Stimulated activated naive B cell treated with anti-CD40 and anti-IgM and Interleukin-4, amounts not matched to agents 10 μg/mL and 1 μg/mL and 100 μg/mL, for 72 hours (primary cell): ENCODE results near the gene SLX1A.
"Not testable (repeated sequence)": the region's sequence is repeated elsewhere in the genome, so short reads cannot be mapped to it uniquely, and the experiment has no call there.

Experiments
- ATAC-seq, 2 donors: fragments of 150-1000 bp; cut with Tn5 transposase; replicated peaks; 2 replicates each; pipeline ENCODE4 v1.10.0; 2021; ENCODE audit warnings: moderate library complexity in 1 of 2
- DNase-seq: peaks from one replicate; pipeline ENCODE4 v3.0.0; 2021
- H3K27ac Mint-ChIP-seq: one replicate; pipeline ENCODE4 v1.8.0; 2022; ENCODE audit warnings: mild to moderate bottlenecking, mixed read lengths
- H3K27me3 Mint-ChIP-seq, 2 donors: one replicate each; pipeline ENCODE4 v1.8.0; 2022; ENCODE audit warnings: mixed read lengths in 2 of 2
- H3K36me3 Mint-ChIP-seq, 2 donors: one replicate each; pipeline ENCODE4 v1.8.0; 2022; ENCODE audit warnings: mixed read lengths in 2 of 2, mild to moderate bottlenecking in 1 of 2
- H3K4me1 Mint-ChIP-seq, 2 donors: one replicate each; pipeline ENCODE4 v1.8.0; 2022; ENCODE audit warnings: mixed read lengths in 2 of 2, mild to moderate bottlenecking in 1 of 2
- H3K4me3 Mint-ChIP-seq, 2 donors: one replicate each; pipeline ENCODE4 v1.8.0; 2022; ENCODE audit warnings: mild to moderate bottlenecking in 2 of 2, mixed read lengths in 2 of 2, moderate library complexity in 1 of 2
- H3K9me3 Mint-ChIP-seq, 2 donors: one replicate each; pipeline ENCODE4 v1.8.0; 2022; ENCODE audit warnings: mixed read lengths in 2 of 2, mild to moderate bottlenecking in 1 of 2

Gene SLX1A

DNA sequence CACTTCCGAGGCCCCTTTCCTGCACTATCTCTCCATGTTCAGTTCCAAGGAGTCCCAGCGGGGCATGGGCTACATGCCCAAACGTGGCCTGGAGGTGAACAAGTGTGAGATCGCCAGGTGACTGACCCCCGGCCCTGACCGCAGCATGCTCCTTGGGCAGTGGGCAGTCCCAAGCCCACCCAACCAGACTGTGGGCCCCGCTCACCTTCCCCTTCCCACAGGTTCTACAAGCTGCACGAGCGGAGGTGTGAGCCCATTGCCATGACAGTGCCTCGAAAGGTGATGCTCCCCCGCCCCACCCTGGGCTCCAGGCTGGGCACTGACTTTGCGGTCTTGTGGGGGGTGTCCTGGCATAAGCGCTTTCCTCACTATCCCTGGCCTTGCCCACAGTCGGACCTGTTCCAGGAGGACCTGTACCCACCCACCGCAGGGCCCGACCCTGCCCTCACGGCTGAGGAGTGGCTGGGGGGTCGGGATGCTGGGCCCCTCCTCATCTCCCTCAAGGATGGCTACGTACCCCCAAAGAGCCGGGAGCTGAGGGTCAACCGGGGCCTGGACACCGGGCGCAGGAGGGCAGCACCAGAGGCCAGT is 5.6 kb upstream of the SLX1A start:
- peak overlapping the region; percentile 59 for H3K27ac Mint-ChIP-seq
- peaks cover 42 to 47% of the 10 kb centered on the region in 2 donors for H3K36me3 Mint-ChIP-seq
- no peak for ATAC-seq
- H3K9me3 Mint-ChIP-seq, result no peaks in the 10 kb centered on the region
- H3K27me3 Mint-ChIP-seq, result no peaks in the 10 kb centered on the region
- peak overlapping the region; percentile 35 to 39 for H3K4me3 Mint-ChIP-seq
- no peak for DNase-seq
- peaks cover 24 to 34% of the 10 kb centered on the region in 2 donors for H3K4me1 Mint-ChIP-seq

GRCh38 chr16:30191158-30191557 is 2.5 kb upstream of the SLX1A start:
- H3K4me1 Mint-ChIP-seq, result peaks cover 12 to 15% of the 10 kb centered on the region in 2 donors
- not testable (repeated sequence) for H3K4me3 Mint-ChIP-seq, ATAC-seq, H3K27ac Mint-ChIP-seq, H3K9me3 Mint-ChIP-seq, DNase-seq, H3K27me3 Mint-ChIP-seq
- H3K36me3 Mint-ChIP-seq, result peaks cover 18 to 20% of the 10 kb centered on the region in 2 donors

GRCh38 chr16:30193098-30193497 is 577 bp upstream of the SLX1A start:
- H3K27ac Mint-ChIP-seq, H3K9me3 Mint-ChIP-seq, H3K36me3 Mint-ChIP-seq, H3K27me3 Mint-ChIP-seq, H3K4me1 Mint-ChIP-seq, H3K4me3 Mint-ChIP-seq, DNase-seq: not testable (repeated sequence)
- peak; percentile 24 for ATAC-seq

DNA sequence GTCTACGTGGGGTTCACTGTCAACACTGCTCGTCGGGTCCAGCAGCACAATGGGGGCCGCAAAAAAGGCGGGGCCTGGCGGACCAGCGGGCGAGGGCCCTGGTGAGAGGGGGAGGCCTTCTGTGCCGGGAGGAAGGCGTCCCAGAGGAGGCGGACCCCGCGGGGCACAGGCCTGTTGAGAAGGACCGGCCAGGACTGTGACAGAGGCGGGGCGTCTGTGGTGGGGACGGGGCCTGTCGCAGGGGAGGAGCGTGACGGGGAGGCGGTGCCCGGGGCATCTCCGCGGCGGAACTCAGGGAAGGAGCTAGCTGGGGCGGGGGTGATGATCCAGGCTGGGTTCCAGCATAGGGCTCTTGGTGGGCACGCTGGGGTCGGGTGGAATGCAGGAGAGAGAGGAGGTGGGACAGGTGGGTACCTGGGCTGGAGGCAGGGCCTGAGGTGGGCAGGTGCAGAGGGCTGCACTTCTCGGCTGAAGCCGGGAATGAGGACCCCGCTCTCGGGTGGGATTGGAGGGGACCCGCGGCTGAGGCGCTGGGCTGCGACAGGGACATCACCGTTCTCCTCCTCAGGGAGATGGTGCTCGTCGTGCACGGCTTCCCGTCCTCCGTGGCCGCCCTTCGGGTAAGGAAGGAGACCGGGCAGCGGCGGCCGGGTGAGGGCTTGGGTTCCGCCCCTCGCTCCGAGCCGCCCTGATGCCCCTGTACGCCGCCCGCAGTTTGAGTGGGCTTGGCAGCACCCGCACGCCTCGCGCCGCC is 674 bp downstream of the SLX1A start:
- DNase-seq, H3K4me3 Mint-ChIP-seq, H3K27me3 Mint-ChIP-seq: not testable (repeated sequence)

GRCh38 chr16:30197001-30197400 is 3.3 kb downstream of the SLX1A start:
- not testable (repeated sequence) for DNase-seq, H3K27ac Mint-ChIP-seq, H3K36me3 Mint-ChIP-seq, H3K4me3 Mint-ChIP-seq, H3K27me3 Mint-ChIP-seq, H3K4me1 Mint-ChIP-seq, ATAC-seq, H3K9me3 Mint-ChIP-seq

More for the DNA sequence above, 674 bp downstream of the SLX1A start:
- H3K4me1 Mint-ChIP-seq, H3K27ac Mint-ChIP-seq, H3K9me3 Mint-ChIP-seq, H3K36me3 Mint-ChIP-seq: not testable (repeated sequence)
- peak; percentile 75 to 79 for ATAC-seq

GRCh38 chr16:30199049-30199448 is 5.4 kb downstream of the SLX1A start, which contains the start of gene SULT1A3:
Gene SULT1A3 (plus strand): TSS chr16:30199255. CDS start chr16:30200729, 1,474 bp downstream.
- H3K9me3 Mint-ChIP-seq, H3K36me3 Mint-ChIP-seq, H3K27me3 Mint-ChIP-seq, H3K4me1 Mint-ChIP-seq, H3K27ac Mint-ChIP-seq, ATAC-seq, H3K4me3 Mint-ChIP-seq, DNase-seq: not testable (repeated sequence)

GRCh38 chr16:30199608-30200343 is 6.1 kb downstream of the SLX1A start:
- not testable (repeated sequence) for ATAC-seq, DNase-seq, H3K36me3 Mint-ChIP-seq, H3K27ac Mint-ChIP-seq, H3K9me3 Mint-ChIP-seq, H3K4me3 Mint-ChIP-seq, H3K4me1 Mint-ChIP-seq, H3K27me3 Mint-ChIP-seq

DNA sequence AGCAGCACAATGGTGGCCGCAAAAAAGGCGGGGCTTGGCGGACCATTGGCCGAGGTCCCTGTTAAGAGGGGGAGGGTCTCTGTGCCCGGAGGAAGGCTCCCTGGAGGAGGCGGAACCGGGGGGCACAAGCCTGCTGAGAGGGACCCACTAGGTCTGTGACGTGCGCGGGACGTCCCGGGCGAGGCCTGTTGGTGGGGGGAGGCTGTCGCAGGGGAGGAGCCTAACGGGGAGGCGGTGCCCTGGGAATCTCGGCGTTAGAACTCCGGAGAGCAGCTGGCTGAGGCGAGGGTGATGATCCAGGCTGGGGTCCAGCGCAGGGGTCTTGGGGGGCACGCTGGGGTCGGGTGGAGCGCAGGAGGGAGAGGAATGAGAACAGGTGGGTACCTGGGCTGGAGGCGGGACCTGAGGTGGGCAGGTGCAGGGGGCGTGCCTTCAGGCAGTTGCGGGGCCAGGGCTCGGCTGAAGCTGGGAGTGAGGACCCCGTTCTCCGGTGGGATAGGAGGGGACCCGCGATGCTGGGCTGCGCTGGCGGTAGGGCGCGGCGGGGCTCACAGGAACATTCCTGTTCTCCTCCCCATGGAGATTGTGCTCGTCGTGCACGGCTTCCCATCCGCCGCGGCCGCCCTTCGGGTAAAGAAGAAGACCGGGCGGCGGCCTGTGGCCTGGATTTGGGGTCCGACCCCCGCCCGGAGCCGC is 12.0 kb downstream of the SLX1A start:
- not testable (repeated sequence) for H3K27ac Mint-ChIP-seq, H3K36me3 Mint-ChIP-seq, H3K9me3 Mint-ChIP-seq, H3K27me3 Mint-ChIP-seq, DNase-seq, H3K4me3 Mint-ChIP-seq, H3K4me1 Mint-ChIP-seq
- ATAC-seq, result peak; percentile 64 to 66

GRCh38 chr16:30206252-30206651 is 12.6 kb downstream of the SLX1A start:
- H3K27me3 Mint-ChIP-seq, H3K4me3 Mint-ChIP-seq, H3K4me1 Mint-ChIP-seq, DNase-seq, H3K36me3 Mint-ChIP-seq, H3K9me3 Mint-ChIP-seq, H3K27ac Mint-ChIP-seq: not testable (repeated sequence)
- peak; percentile 43 to 45 for ATAC-seq

GRCh38 chr16:30207063-30207704 is 13.5 kb downstream of the SLX1A start:
- not testable (repeated sequence) for H3K36me3 Mint-ChIP-seq, H3K9me3 Mint-ChIP-seq, H3K27ac Mint-ChIP-seq, H3K4me3 Mint-ChIP-seq, H3K4me1 Mint-ChIP-seq, DNase-seq, H3K27me3 Mint-ChIP-seq
- peak; percentile 66 to 69 for ATAC-seq

DNA sequence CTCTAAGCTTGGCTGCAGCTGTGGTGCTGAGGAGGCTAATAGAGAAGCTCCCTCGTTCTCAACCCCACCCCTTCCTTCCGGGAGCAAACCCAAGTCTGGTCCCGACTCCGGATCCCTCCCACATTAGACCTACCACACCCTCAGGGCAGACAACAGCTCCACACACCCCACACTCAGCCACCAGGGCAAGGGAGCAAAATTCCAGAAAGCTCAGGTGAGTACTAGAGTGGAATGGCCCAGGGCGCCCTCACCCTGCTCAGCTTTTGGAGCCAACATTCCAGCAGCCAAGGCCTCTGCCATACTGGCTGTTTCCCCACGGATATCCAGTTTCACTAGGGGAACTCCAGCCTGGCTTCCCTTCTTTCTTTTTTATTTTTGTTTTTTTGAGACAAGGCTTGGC is 15.4 kb downstream of the SLX1A start:
- not testable (repeated sequence) for H3K36me3 Mint-ChIP-seq, DNase-seq, H3K4me1 Mint-ChIP-seq, H3K4me3 Mint-ChIP-seq, H3K27ac Mint-ChIP-seq, ATAC-seq, H3K9me3 Mint-ChIP-seq, H3K27me3 Mint-ChIP-seq

- H3K36me3 Mint-ChIP-seq, H3K4me3 Mint-ChIP-seq, ATAC-seq, H3K4me1 Mint-ChIP-seq, H3K27ac Mint-ChIP-seq, H3K9me3 Mint-ChIP-seq, H3K27me3 Mint-ChIP-seq, DNase-seq: not testable (repeated sequence)
These were observed 17.7 kb downstream of the SLX1A start for GRCh38 chr16:30211414-30211813.

DNA sequence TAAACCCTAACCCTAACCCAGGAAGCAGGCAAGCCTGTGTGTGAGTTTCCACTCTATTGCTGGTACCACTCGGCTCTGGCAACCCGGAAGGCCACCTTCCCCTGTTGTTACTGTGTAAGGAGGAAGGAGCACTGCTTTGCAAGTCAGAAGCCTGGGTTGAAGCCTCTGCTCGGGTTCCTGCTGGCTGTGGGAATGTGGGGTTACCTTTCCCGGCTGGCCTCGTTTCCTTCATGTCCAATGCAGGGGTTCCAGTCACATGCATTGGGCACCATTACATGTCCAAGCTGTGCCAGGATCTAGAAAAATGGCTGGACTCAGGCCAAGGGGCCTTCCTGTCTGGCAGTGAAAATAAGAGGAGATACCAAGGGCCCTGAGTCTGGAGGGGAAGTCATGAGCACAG is 23.4 kb downstream of the SLX1A start:
- ATAC-seq, H3K27me3 Mint-ChIP-seq, DNase-seq, H3K36me3 Mint-ChIP-seq, H3K9me3 Mint-ChIP-seq, H3K4me3 Mint-ChIP-seq, H3K27ac Mint-ChIP-seq, H3K4me1 Mint-ChIP-seq: not testable (repeated sequence)
